WI38 (cell line): ENCODE data around the gene PDCL3.

Experiments
- H3K4me3 ChIP-seq: 2 replicates; pipeline ENCODE4 v1.5.1; 2011; ENCODE audit warnings: low read depth, mild to moderate bottlenecking, control low read depth, low read length
- TF ChIP-seq, protein P1 (sequence below): IDR thresholded peaks from 2 replicates; pipeline ENCODE4 v1.5.1; 2012; ENCODE audit warnings: low read depth, mild to moderate bottlenecking, control low read depth, low read length

PDCL3 gene

GRCh38 chr2:100611079-100612029, 48.6 kb downstream of the PDCL3 start:
- H3K4me3 ChIP-seq: no peak overlapping the region
- TF ChIP-seq, protein P1, sequence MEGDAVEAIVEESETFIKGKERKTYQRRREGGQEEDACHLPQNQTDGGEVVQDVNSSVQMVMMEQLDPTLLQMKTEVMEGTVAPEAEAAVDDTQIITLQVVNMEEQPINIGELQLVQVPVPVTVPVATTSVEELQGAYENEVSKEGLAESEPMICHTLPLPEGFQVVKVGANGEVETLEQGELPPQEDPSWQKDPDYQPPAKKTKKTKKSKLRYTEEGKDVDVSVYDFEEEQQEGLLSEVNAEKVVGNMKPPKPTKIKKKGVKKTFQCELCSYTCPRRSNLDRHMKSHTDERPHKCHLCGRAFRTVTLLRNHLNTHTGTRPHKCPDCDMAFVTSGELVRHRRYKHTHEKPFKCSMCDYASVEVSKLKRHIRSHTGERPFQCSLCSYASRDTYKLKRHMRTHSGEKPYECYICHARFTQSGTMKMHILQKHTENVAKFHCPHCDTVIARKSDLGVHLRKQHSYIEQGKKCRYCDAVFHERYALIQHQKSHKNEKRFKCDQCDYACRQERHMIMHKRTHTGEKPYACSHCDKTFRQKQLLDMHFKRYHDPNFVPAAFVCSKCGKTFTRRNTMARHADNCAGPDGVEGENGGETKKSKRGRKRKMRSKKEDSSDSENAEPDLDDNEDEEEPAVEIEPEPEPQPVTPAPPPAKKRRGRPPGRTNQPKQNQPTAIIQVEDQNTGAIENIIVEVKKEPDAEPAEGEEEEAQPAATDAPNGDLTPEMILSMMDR: no peak

- TF ChIP-seq, protein P1: no peak
Observed at GRCh38 chr2:100612388-100613000, 49.7 kb downstream of the PDCL3 start.

GRCh38 chr2:100613719-100614118, 50.9 kb downstream of the PDCL3 start:
- H3K4me3 ChIP-seq: no peak overlapping the region
- TF ChIP-seq, protein P1: no peak

More at GRCh38 chr2:100612388-100613000, 49.7 kb downstream of the PDCL3 start:
- H3K4me3 ChIP-seq: no peak overlapping the region

DNA sequence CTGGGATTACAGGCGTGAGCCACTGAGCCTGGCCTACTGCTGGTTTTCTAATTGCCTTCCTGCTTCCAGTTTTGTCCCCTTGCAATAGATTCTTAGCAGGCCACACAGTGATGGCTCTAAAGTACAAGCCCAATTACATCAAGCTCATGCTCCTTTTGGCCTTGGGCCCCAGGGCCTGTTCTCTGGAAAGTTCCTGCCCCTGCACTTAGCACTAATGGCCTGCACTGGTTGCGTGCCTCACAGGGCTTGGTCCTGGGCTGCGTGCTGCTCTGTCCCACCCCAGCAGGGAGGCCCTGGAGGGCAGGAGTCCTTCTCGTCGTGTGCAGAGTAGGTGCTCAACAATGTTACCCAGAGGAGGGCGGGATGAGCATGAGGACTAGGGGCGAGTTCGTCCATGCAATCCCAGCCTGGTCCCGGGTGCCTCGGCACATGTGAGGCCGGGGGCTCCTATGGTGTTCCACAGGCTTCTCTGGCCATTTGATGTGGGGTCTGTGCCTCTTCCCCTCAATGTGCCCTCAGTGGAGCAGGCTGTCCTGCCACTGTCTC, 51.7 kb downstream of the PDCL3 start:
- no peak overlapping the region for H3K4me3 ChIP-seq
- TF ChIP-seq, protein P1: no peak

GRCh38 chr2:100615471-100615870, 52.7 kb downstream of the PDCL3 start:
- H3K4me3 ChIP-seq: no peak overlapping the region
- TF ChIP-seq, protein P1: no peak

- TF ChIP-seq, protein P1: no peak
Observed at GRCh38 chr2:100615886-100616285, 53.1 kb downstream of the PDCL3 start.

More at GRCh38 chr2:100615886-100616285, 53.1 kb downstream of the PDCL3 start:
- no peak overlapping the region for H3K4me3 ChIP-seq
